Stomach (tissue), 4 donors: Measurements from ENCODE around the gene VPS52.

Experiments used
- POLR2AphosphoS5 ChIP-seq, 3 donors: sonication (generic); formaldehyde crosslinking; IDR thresholded peaks; one replicate each; pipeline ENCODE4 v1.6.1; 2016; ENCODE audit warnings: antibody characterized with exemption in 3 of 3
- TF ChIP-seq, protein P1 (sequence below), 7 experiments: fragments of 450-650 bp in 4 of 7; fragments of 200-600 bp in 3 of 7; sonication (generic) in 3 of 7; IDR thresholded peaks; one replicate each; pipeline ENCODE4 v1.5.1; 2016 to 2019; ENCODE audit warnings: antibody characterized with exemption in 7 of 7, control low read depth in 2 of 7, mild to moderate bottlenecking in 1 of 7

DNA sequence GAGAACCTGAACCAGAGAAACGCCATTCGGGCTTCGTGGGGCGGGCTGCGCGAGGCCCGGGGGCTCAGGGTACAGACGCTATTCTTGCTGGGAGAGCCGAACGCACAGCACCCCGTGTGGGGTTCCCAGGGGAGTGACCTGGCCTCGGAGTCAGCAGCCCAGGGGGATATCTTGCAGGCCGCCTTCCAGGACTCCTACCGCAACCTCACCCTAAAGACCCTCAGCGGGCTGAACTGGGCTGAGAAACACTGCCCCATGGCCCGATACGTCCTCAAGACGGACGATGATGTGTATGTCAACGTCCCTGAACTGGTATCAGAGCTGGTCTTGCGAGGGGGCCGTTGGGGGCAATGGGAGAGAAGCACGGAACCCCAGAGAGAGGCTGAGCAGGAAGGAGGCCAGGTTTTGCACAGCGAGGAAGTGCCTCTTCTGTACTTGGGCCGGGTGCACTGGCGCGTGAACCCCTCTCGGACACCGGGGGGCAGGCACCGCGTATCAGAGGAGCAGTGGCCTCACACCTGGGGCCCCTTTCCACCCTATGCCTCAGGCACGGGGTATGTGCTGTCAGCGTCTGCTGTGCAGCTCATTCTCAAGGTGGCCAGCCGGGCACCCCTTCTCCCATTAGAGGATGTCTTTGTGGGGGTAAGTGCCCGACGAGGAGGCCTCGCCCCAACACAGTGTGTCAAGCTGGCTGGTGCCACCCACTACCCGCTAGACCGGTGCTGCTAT lies 6.2 kb upstream of the VPS52 start:
- no peak for TF ChIP-seq POLR2AphosphoS5 (IDR thresholded peaks at IDR 0.05)
- TF ChIP-seq, protein P1, sequence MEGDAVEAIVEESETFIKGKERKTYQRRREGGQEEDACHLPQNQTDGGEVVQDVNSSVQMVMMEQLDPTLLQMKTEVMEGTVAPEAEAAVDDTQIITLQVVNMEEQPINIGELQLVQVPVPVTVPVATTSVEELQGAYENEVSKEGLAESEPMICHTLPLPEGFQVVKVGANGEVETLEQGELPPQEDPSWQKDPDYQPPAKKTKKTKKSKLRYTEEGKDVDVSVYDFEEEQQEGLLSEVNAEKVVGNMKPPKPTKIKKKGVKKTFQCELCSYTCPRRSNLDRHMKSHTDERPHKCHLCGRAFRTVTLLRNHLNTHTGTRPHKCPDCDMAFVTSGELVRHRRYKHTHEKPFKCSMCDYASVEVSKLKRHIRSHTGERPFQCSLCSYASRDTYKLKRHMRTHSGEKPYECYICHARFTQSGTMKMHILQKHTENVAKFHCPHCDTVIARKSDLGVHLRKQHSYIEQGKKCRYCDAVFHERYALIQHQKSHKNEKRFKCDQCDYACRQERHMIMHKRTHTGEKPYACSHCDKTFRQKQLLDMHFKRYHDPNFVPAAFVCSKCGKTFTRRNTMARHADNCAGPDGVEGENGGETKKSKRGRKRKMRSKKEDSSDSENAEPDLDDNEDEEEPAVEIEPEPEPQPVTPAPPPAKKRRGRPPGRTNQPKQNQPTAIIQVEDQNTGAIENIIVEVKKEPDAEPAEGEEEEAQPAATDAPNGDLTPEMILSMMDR (IDR thresholded peaks at IDR 0.05) = no peak
